ENCODE measurements around the gene LLGL1.

GRCh38 chr17:18238299-18238698 is 12.9 kb downstream of the LLGL1 start:
- TF ChIP-seq CTCF (IDR thresholded peaks at IDR 0.05; ENCODE audit: insufficient read depth, low read depth, low read length) (no peak), EZH2 (IDR thresholded peaks at IDR 0.05; ENCODE audit: insufficient read depth, low read length) (no peak)

Measured in astrocyte (in vitro differentiated cells and primary cell).